ENCODE data around the gene WDR70.

Gene WDR70

DNA sequence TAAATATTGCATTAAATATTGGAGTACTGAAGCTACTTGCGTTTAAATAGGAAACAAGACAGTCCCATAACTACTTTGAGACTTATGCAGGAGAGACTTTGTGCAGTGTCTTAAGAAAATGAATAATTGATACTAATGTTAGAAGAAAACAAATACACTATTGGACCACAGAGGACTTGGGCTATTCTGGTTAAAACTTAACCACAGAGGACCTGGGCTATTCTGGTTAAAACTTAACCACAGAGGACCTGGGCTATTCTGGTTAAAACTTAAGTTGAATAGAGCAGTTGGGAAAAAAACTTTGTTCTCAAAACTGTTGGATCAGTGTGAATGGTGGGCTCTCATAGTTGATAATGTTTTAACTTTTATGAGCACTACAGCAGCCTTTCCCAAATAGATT, 141.7 kb downstream of the WDR70 start:
- Histone ChIP-seq H3K9me3 (ENCODE audit: low read length) (no peaks in the 10 kb centered on the region), H3K27me3 (ENCODE audit: control insufficient read depth in 1 of 2, insufficient read depth in 2 of 2, low read length in 2 of 2) (no peaks in the 10 kb centered on the region)

DNA sequence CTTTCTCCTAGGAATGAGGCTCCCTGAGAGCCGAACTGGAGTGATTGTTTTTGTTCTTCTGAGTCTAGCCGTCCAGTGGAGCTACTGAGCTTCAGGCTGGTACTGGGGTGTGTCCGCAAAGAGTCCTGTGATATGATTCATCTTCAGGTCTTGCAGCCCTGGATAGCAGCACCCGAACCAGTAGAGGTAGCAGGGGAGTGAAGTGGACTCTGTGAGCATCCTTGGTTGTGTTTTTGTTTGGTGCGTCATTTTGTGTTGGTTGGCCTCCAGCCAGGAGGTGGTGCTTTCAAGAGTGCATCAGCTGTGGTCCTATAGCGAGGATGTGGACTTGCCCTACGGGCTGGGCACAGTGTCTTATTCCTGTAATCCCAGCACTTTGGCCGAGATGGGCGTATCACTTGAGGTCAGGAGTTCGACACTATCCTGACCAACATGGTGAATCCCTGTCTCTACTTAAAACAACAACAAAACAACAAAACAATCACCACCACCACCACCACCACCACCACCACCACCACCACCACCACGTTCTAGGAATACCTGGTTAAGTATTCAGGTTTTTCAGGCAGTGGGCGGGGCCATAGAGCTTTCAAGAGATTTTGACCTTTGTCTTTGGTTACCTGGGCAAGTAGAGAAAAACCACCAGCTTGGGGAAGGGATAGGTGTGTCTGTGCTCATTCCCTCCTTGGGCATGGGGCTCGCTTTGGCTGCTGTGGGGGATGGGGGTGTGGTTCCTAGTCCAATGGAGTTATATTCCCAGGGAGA, 154.0 kb downstream of the WDR70 start:
- H3K4me3 ChIP-seq (ENCODE audit: low read depth in 1 of 2, low read length in 2 of 2), result no peak overlapping the region
- H3K27me3 ChIP-seq (ENCODE audit: control insufficient read depth in 1 of 2, insufficient read depth in 2 of 2, low read length in 2 of 2), result no peaks in the 10 kb centered on the region
- no peaks in the 10 kb centered on the region for H3K36me3 ChIP-seq (ENCODE audit: insufficient read depth, low read length)
- no peaks in the 10 kb centered on the region for H3K9me3 ChIP-seq (ENCODE audit: low read length)
- no peak overlapping the region for H3K9ac ChIP-seq (ENCODE audit: low read length)
- H3K4me1 ChIP-seq (ENCODE audit: insufficient read depth, low read length), result no peaks in the 10 kb centered on the region
- no peak overlapping the region for H3K27ac ChIP-seq (ENCODE audit: low read depth, low read length)

More for the DNA sequence above, 141.7 kb downstream of the WDR70 start:
- Histone ChIP-seq H3K9ac (ENCODE audit: low read length) (no peak overlapping the region), H3K4me3 (ENCODE audit: low read depth in 1 of 2, low read length in 2 of 2) (no peak overlapping the region), H3K27ac (ENCODE audit: low read depth, low read length) (no peak overlapping the region), H3K36me3 (ENCODE audit: insufficient read depth, low read length) (no peaks in the 10 kb centered on the region), H3K4me1 (ENCODE audit: insufficient read depth, low read length) (no peaks in the 10 kb centered on the region)

DNA sequence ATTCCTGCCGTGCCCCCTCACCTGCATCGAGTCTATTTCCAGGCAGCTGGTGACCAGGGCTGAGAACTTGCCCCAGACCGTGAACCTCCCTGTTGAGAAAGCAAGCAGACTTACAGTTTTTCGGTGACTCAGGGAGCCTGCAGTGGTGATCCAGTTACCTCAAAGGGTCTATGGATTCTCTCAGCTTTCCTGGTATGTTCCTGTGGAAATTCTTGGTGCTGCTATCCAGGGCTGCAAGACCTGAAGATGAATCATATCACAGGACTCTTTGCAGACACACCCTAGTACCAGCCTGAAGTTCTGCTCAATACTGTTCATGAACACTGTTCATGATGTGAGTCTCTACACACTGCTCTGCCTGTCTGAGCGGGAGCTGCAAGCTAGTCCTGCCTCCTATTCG, 154.7 kb downstream of the WDR70 start:
- Histone ChIP-seq H3K36me3 (ENCODE audit: insufficient read depth, low read length) (no peaks in the 10 kb centered on the region), H3K4me3 (ENCODE audit: low read depth in 1 of 2, low read length in 2 of 2) (no peak overlapping the region), H3K9me3 (ENCODE audit: low read length) (no peaks in the 10 kb centered on the region), H3K27me3 (ENCODE audit: control insufficient read depth in 1 of 2, insufficient read depth in 2 of 2, low read length in 2 of 2) (no peaks in the 10 kb centered on the region), H3K9ac (ENCODE audit: low read length) (no peak overlapping the region), H3K27ac (ENCODE audit: low read depth, low read length) (no peak overlapping the region), H3K4me1 (ENCODE audit: insufficient read depth, low read length) (no peaks in the 10 kb centered on the region)

DNA sequence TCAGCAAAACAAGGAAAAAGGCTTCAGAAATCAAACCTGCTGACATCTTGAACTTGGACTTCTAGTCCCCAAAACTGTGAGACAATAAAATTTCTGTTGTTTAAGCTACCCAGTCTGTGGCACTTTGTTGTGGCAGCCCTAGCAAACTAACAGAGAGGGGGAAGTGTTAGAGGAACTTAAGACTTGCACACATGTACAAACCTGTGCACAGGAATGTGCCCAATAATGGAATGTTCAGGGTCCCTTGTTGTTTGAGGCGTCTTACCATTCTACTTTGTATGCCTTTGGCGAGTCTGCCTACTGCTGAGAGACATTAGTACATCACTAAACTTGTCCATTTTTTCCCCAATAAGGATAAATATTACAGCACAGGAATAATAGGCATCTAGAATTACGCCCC, 160.3 kb downstream of the WDR70 start:
- no peaks in the 10 kb centered on the region for H3K36me3 ChIP-seq (ENCODE audit: insufficient read depth, low read length)

DNA sequence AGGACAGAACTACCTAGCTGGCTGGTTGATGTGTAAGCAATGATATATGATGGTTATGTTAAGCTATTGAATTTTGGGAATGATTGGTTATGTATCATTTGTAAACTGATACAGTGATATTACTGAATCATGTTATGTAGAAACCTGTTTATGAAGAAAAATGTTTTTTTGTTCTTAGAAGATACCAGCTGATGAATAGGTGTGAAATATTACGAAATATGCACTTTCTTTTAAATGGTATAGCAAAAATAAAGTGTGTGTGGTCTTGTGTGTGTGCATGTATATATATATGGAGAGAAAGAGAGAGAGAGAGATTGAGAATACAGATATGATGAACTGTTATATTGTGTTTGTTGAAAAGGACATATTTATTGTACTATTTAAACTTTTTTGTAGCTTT, 164.1 kb downstream of the WDR70 start:
- Histone ChIP-seq H3K36me3 (ENCODE audit: insufficient read depth, low read length) (no peaks in the 10 kb centered on the region), H3K9ac (ENCODE audit: low read length) (no peak overlapping the region), H3K9me3 (ENCODE audit: low read length) (no peaks in the 10 kb centered on the region), H3K27me3 (ENCODE audit: control insufficient read depth in 1 of 2, insufficient read depth in 2 of 2, low read length in 2 of 2) (no peaks in the 10 kb centered on the region), H3K4me1 (ENCODE audit: insufficient read depth, low read length) (no peaks in the 10 kb centered on the region), H3K4me3 (ENCODE audit: low read depth in 1 of 2, low read length in 2 of 2) (no peak overlapping the region), H3K27ac (ENCODE audit: low read depth, low read length) (no peak overlapping the region)

More for the DNA sequence above, 160.3 kb downstream of the WDR70 start:
- Histone ChIP-seq H3K9me3 (ENCODE audit: low read length) (no peaks in the 10 kb centered on the region), H3K27ac (ENCODE audit: low read depth, low read length) (no peak overlapping the region), H3K4me1 (ENCODE audit: insufficient read depth, low read length) (no peaks in the 10 kb centered on the region), H3K4me3 (ENCODE audit: low read depth in 1 of 2, low read length in 2 of 2) (no peak overlapping the region), H3K27me3 (ENCODE audit: control insufficient read depth in 1 of 2, insufficient read depth in 2 of 2, low read length in 2 of 2) (no peaks in the 10 kb centered on the region), H3K9ac (ENCODE audit: low read length) (no peak overlapping the region)

DNA sequence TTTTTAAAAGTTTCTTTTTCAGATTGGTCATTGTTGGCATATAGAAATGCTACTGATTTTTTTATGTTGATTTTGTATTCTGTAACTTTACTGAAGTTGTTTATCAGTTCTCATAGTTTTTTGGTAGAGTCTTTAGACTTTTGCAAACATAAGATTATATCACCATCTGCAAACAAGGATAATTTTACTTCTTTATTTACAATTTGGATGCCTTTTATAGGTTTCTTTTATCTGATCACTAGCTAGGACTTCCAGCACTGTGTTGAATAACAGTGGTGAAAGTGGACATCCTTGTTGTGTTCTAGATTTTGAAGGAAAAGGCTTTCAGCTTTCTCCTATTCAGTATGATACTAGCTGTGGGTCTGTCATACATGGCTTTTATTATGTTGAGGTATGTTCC, 170.3 kb downstream of the WDR70 start:
- H3K36me3 ChIP-seq (ENCODE audit: insufficient read depth, low read length), result no peaks in the 10 kb centered on the region
- H3K9ac ChIP-seq (ENCODE audit: low read length), result no peak overlapping the region
- H3K9me3 ChIP-seq (ENCODE audit: low read length), result no peaks in the 10 kb centered on the region
- H3K4me1 ChIP-seq (ENCODE audit: insufficient read depth, low read length), result peaks cover 17% of the 10 kb centered on the region
- no peaks in the 10 kb centered on the region for H3K27me3 ChIP-seq (ENCODE audit: control insufficient read depth in 1 of 2, insufficient read depth in 2 of 2, low read length in 2 of 2)
- H3K27ac ChIP-seq (ENCODE audit: low read depth, low read length), result no peak overlapping the region
- H3K4me3 ChIP-seq (ENCODE audit: low read depth in 1 of 2, low read length in 2 of 2), result no peak overlapping the region

DNA sequence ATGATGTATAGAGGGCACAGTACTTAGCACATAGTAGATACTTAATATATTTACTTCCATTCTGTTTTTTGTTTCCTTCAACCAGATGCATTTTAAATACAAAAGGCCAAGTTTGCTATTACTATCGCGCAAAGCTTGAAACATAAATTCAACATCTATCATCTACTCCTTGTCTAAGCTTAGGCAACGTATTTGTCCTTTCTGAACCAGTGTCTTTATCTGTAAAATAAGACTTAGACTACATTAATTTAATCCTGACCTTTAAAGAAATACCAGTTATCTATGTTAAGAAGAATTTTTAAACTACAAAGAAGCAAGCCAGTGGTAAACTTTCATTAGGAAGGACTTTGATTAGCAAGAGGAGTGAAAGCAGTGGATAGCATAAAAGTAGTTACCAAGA, 173.0 kb downstream of the WDR70 start:
- Histone ChIP-seq H3K9me3 (ENCODE audit: low read length) (no peaks in the 10 kb centered on the region), H3K4me1 (ENCODE audit: insufficient read depth, low read length) (peaks cover 17% of the 10 kb centered on the region), H3K9ac (ENCODE audit: low read length) (no peak overlapping the region), H3K4me3 (ENCODE audit: low read depth in 1 of 2, low read length in 2 of 2) (no peak overlapping the region), H3K27ac (ENCODE audit: low read depth, low read length) (no peak overlapping the region), H3K27me3 (ENCODE audit: control insufficient read depth in 1 of 2, insufficient read depth in 2 of 2, low read length in 2 of 2) (no peaks in the 10 kb centered on the region), H3K36me3 (ENCODE audit: insufficient read depth, low read length) (no peaks in the 10 kb centered on the region)

DNA sequence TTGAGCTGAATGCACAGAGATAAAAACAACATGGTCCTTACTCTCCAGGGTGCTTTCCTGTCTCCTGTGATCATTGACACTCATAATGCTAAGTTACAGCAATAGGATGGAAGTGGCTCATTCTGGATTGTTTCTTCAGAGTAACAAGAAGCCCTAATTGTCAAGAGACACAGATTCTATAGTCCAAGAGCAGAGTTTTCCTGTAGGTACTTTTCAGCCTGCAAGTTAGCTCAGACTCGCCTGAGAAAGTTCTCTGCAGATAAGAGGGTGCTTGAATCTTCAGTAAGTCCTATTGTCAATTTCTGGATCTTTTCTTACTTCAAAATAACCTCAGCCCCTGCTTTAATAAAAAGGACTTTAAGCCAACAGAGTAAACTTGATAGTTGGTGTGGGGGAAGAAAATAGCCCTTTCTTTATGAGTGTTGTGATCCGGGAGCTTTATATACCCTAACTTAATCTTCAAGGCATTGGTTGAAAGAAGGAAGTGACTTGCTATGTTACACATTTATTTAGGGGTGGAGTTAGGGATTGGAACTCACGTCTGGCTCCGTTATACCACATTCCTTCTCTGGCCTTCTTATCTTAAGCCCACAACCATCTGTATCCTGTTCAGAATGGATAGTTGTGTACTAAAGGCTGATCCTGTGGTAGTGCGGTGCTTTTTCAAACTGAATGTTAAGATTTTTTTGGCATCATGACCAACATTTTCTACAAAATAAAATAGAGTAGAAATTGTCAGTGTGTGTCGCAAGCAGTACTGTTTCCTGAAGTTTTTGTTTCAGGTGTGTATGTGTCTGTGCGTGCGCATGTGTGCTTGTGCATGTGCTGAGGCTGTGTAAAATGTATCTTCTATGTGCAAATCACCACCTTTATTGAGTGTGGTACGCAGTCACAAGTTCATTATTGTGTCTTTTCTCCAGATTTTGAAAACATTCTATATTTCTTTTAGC, 173.9 kb downstream of the WDR70 start:
- Histone ChIP-seq H3K27ac (ENCODE audit: low read depth, low read length) (peak overlapping the region; percentile 38), H3K4me1 (ENCODE audit: insufficient read depth, low read length) (peaks cover 17% of the 10 kb centered on the region), H3K9ac (ENCODE audit: low read length) (no peak overlapping the region), H3K9me3 (ENCODE audit: low read length) (no peaks in the 10 kb centered on the region), H3K36me3 (ENCODE audit: insufficient read depth, low read length) (no peaks in the 10 kb centered on the region), H3K27me3 (ENCODE audit: control insufficient read depth in 1 of 2, insufficient read depth in 2 of 2, low read length in 2 of 2) (no peaks in the 10 kb centered on the region), H3K4me3 (ENCODE audit: low read depth in 1 of 2, low read length in 2 of 2) (no peak overlapping the region)

DNA sequence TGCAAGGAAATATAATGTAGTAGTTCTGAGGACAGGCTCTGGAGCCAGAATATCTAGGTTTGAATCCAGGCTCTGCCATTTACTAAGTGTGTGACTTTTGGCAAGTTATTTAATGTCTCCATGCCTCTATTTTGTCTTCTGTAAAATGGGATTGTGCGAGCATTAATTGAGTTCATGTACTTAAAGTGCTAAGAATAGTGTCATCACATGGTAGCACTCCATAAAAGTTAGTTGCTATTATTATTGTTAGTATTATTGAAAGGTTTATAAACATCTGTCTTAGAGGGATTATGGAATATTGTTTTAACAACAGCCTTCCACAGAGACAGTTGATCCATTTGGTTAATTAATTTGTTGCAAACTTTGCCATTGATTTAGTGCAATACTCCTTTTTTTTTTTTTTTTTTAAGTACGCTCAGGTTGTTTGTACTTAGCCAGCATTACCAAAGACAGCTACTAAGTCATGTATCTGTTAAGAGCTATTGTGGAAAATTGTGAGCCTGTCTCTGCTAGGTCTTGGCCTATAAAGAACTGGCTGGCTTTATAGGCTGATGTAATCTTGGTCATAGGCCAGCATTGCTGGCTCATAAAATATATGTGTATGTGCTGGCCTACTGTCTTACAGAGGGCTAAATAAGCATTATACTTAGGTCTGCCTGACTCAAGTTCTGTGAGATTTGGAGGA, 174.7 kb downstream of the WDR70 start:
- no peaks in the 10 kb centered on the region for H3K27me3 ChIP-seq (ENCODE audit: control insufficient read depth in 1 of 2, insufficient read depth in 2 of 2, low read length in 2 of 2)
- H3K4me1 ChIP-seq (ENCODE audit: insufficient read depth, low read length), result peaks cover 17% of the 10 kb centered on the region
- no peaks in the 10 kb centered on the region for H3K9me3 ChIP-seq (ENCODE audit: low read length)
- no peak overlapping the region for H3K4me3 ChIP-seq (ENCODE audit: low read depth in 1 of 2, low read length in 2 of 2)
- H3K9ac ChIP-seq (ENCODE audit: low read length), result no peak overlapping the region
- H3K36me3 ChIP-seq (ENCODE audit: insufficient read depth, low read length), result no peaks in the 10 kb centered on the region
- H3K27ac ChIP-seq (ENCODE audit: low read depth, low read length), result peak overlapping the region; percentile 38

DNA sequence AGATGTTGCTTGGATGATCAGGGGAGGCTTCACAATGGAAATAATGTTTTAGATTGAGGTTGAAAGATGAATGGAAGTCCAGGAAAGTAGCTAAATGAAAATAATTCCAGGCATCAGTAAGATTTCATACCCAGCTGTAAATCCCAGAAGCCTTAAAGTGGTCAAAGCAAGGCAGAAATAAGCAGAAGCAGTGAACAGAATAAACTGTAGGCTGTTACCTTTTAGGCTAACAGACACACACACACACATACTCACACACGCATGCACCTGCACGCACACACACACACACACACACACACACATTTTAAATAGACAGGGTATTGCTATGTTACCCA, 175.3 kb downstream of the WDR70 start:
- H3K4me3 ChIP-seq (ENCODE audit: low read depth in 1 of 2, low read length in 2 of 2), result no peak overlapping the region
- H3K36me3 ChIP-seq (ENCODE audit: insufficient read depth, low read length), result no peaks in the 10 kb centered on the region
- no peaks in the 10 kb centered on the region for H3K9me3 ChIP-seq (ENCODE audit: low read length)
- H3K4me1 ChIP-seq (ENCODE audit: insufficient read depth, low read length), result peaks cover 17% of the 10 kb centered on the region
- H3K9ac ChIP-seq (ENCODE audit: low read length), result no peak overlapping the region
- no peak overlapping the region for H3K27ac ChIP-seq (ENCODE audit: low read depth, low read length)
- no peaks in the 10 kb centered on the region for H3K27me3 ChIP-seq (ENCODE audit: control insufficient read depth in 1 of 2, insufficient read depth in 2 of 2, low read length in 2 of 2)

DNA sequence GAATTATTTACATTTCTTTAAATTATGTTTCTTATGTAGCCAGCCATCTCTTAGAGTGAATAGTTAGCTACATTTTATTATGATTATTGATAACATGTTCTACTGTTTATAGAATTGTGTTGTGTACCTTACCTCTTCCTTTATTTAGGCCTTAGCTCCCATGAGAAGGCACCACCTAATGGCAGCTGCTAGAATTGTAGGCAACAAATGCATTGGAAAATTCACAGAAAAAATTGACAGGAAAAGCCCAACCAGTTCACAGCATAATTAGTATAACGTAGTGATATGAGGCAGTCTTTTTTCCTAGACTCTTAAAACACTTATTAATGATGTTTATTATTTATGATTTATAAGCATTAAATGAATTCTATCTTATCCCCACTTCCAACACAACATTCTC, 175.8 kb downstream of the WDR70 start:
- Histone ChIP-seq H3K27me3 (ENCODE audit: control insufficient read depth in 1 of 2, insufficient read depth in 2 of 2, low read length in 2 of 2) (no peaks in the 10 kb centered on the region), H3K9ac (ENCODE audit: low read length) (no peak overlapping the region), H3K36me3 (ENCODE audit: insufficient read depth, low read length) (no peaks in the 10 kb centered on the region), H3K27ac (ENCODE audit: low read depth, low read length) (no peak overlapping the region), H3K9me3 (ENCODE audit: low read length) (no peaks in the 10 kb centered on the region), H3K4me1 (ENCODE audit: insufficient read depth, low read length) (peaks cover 17% of the 10 kb centered on the region), H3K4me3 (ENCODE audit: low read depth in 1 of 2, low read length in 2 of 2) (no peak overlapping the region)
